ENCODE results near the gene APH1B. TPM values are rescaled to one million over a fixed set of nuclear protein-coding genes. Genes with fewer than 3 reads are reported as not detected.

Gene APH1B
- total and polyA plus RNA-seq, 9 of the 15 experiments (the other 6 are each of a cell fraction or from before 2014, with no cell fraction given): 5.1 to 9.7 (median 7.0) TPM

- Histone ChIP-seq H3K9ac (ENCODE audit: insufficient read depth in 1 of 2, low read depth in 2 of 2, low read length in 2 of 2) (no peak overlapping the region), H3K4me3 (no peak overlapping the region), H3K4me1 (replicated peaks in 1 of 2; ENCODE audit: control insufficient read depth in 2 of 2, insufficient read depth in 2 of 2, low read length in 2 of 2) (peaks cover 11 to 38% of the 10 kb centered on the region in 2 experiments), H3K9me1 (ENCODE audit: control insufficient read depth, insufficient read depth, low read length) (no peaks in the 10 kb centered on the region), H3K79me2 (ENCODE audit: control insufficient read depth, insufficient read depth, low read length) (no peaks in the 10 kb centered on the region), H3K9me3 (replicated peaks; ENCODE audit: control insufficient read depth, insufficient read depth, low read depth, low read length) (no peaks in the 10 kb centered on the region), H3K4me2 (ENCODE audit: insufficient read depth, low read length) (peak overlapping the region; percentile 43), H3K27ac (ENCODE audit: extremely low read depth, low read depth, low read length) (no peak overlapping the region), H4K20me1 (replicated peaks; ENCODE audit: control insufficient read depth, insufficient read depth, low read length) (no peaks in the 10 kb centered on the region), H3K36me3 (ENCODE audit: control insufficient read depth, insufficient read depth, low read length) (no peaks in the 10 kb centered on the region), H3K27me3 (ENCODE audit: control insufficient read depth in 2 of 2, insufficient read depth in 2 of 2, low read length in 2 of 2) (no peaks in the 10 kb centered on the region), H2AFZ (ENCODE audit: low read depth, low read length) (peak overlapping the region; percentile 55)
- peak; percentile 80 for ATAC-seq
- peak in 3 of 4 experiments; percentile 26 to 73 (median 67) for DNase-seq (ENCODE audit: extremely low read depth in 1 of 4, low spot score in 3 of 4)
- 0% methylated on average over 4 of the region's 4 CpGs for WGBS (ENCODE audit: insufficient coverage, low coverage, missing lambda C conversion rate)
- CTCF ChIA-PET (ENCODE audit: low intra/inter-chr PET ratio): no interaction called here
- in situ Hi-C loops (cut with MboI) (no loop called here), intact Hi-C loops (cut with micrococcal nuclease) (loop anchor here (5.0 kb wide), 1 partner anchor 50 kb away; no protein-coding TSS in a partner anchor)
- BruUV-seq (replicated peaks): no TSS peak
- FAIRE-seq: peak; percentile 76
- POLR2A ChIA-PET: interaction anchor here (0.6 to 1.2 kb wide), 4 partner anchors 10 to 1356 kb away, joined by 3 read pairs; no protein-coding TSS in a partner anchor
- TF ChIP-seq, protein P1, sequence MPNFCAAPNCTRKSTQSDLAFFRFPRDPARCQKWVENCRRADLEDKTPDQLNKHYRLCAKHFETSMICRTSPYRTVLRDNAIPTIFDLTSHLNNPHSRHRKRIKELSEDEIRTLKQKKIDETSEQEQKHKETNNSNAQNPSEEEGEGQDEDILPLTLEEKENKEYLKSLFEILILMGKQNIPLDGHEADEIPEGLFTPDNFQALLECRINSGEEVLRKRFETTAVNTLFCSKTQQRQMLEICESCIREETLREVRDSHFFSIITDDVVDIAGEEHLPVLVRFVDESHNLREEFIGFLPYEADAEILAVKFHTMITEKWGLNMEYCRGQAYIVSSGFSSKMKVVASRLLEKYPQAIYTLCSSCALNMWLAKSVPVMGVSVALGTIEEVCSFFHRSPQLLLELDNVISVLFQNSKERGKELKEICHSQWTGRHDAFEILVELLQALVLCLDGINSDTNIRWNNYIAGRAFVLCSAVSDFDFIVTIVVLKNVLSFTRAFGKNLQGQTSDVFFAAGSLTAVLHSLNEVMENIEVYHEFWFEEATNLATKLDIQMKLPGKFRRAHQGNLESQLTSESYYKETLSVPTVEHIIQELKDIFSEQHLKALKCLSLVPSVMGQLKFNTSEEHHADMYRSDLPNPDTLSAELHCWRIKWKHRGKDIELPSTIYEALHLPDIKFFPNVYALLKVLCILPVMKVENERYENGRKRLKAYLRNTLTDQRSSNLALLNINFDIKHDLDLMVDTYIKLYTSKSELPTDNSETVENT (CRISPR knock-in tag; IDR thresholded peaks at IDR 0.05): no peak
- TF ChIP-seq RCOR1 (IDR thresholded peaks at IDR 0.05; ENCODE audit: borderline replicate concordance in 1 of 2, low read depth in 2 of 2, low read length in 2 of 2) (0 out of 4 replicates have a peak, but pooled peaks of 1 of the 2 experiments have one; percentile 15), OTX1 (CRISPR knock-in tag; IDR thresholded peaks at IDR 0.05) (no peak), ARID1B (IDR thresholded peaks at IDR 0.05) (peak; percentile 81), ZNF239 (CRISPR knock-in tag; IDR thresholded peaks at IDR 0.05) (no peak), TEAD4 (IDR thresholded peaks at IDR 0.05; ENCODE audit: low read length) (peak; percentile 74), TEAD4 (CRISPR knock-in tag; IDR thresholded peaks at IDR 0.05; ENCODE audit: borderline replicate concordance) (no peak), ZNF121 (CRISPR knock-in tag; conservative IDR thresholded peaks at IDR 0.05) (no peak), EP300 (IDR thresholded peaks at IDR 0.05; ENCODE audit: low read length) (peak; percentile 15; the same call in 1 of the 2 replicates), DIDO1 (tag; IDR thresholded peaks at IDR 0.05; ENCODE audit: low read depth) (no peak), ZNF766 (CRISPR knock-in tag; conservative IDR thresholded peaks at IDR 0.05) (peak; percentile 69; the same call in 1 of the 2 replicates), CBFA2T3 (IDR thresholded peaks at IDR 0.05) (peak; percentile 80), ZNF197 (CRISPR knock-in tag; IDR thresholded peaks at IDR 0.05; ENCODE audit: low read depth) (0 out of 2 replicates have a peak, but pooled peaks have one; percentile 33)
- TF ChIP-seq, protein P2, sequence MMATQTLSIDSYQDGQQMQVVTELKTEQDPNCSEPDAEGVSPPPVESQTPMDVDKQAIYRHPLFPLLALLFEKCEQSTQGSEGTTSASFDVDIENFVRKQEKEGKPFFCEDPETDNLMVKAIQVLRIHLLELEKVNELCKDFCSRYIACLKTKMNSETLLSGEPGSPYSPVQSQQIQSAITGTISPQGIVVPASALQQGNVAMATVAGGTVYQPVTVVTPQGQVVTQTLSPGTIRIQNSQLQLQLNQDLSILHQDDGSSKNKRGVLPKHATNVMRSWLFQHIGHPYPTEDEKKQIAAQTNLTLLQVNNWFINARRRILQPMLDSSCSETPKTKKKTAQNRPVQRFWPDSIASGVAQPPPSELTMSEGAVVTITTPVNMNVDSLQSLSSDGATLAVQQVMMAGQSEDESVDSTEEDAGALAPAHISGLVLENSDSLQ (IDR thresholded peaks at IDR 0.05): peak; percentile 29; the same call in 1 of the 2 replicates
- TF ChIP-seq, protein P3, sequence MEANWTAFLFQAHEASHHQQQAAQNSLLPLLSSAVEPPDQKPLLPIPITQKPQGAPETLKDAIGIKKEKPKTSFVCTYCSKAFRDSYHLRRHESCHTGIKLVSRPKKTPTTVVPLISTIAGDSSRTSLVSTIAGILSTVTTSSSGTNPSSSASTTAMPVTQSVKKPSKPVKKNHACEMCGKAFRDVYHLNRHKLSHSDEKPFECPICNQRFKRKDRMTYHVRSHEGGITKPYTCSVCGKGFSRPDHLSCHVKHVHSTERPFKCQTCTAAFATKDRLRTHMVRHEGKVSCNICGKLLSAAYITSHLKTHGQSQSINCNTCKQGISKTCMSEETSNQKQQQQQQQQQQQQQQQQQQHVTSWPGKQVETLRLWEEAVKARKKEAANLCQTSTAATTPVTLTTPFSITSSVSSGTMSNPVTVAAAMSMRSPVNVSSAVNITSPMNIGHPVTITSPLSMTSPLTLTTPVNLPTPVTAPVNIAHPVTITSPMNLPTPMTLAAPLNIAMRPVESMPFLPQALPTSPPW (CRISPR knock-in tag; IDR thresholded peaks at IDR 0.05): peak; percentile 56
Observed at GRCh38 chr15:63341898-63342297, 64.5 kb downstream of the APH1B start.
